Activated naive CD4-positive, alpha-beta T cell treated with anti-CD3 and anti-CD28 coated beads, Interleukin-2, amount 10 ng/mL, durations not matched to agents 7 days and 5 days (primary cell): Measurements from ENCODE around the gene LAMB3.

Experiments
- CTCF ChIA-PET: fragments of 350-600 bp; sonication (Branson Sonifier 250); formaldehyde crosslinking; loops from one replicate; lab custom pipeline; 2021; ENCODE audit warnings: antibody characterized with exemption; lab: Charles Lee
- DNase-seq: peaks from one replicate; pipeline ENCODE4 v3.0.0-alpha.2; 2020
- H3K27ac Mint-ChIP-seq: one replicate; pipeline ENCODE4 v1.8.0; 2021; ENCODE audit warnings: mild to moderate bottlenecking, moderate library complexity, mixed read lengths
- H3K27me3 Mint-ChIP-seq: one replicate; pipeline ENCODE4 v1.8.0; 2021; ENCODE audit warnings: mild to moderate bottlenecking, mixed read lengths
- H3K36me3 Mint-ChIP-seq: one replicate; pipeline ENCODE4 v1.8.0; 2021; ENCODE audit warnings: mixed read lengths
- H3K4me1 Mint-ChIP-seq: one replicate; pipeline ENCODE4 v1.8.0; 2021; ENCODE audit warnings: mixed read lengths
- H3K4me3 Mint-ChIP-seq: one replicate; pipeline ENCODE4 v1.8.0; 2021; ENCODE audit warnings: mild to moderate bottlenecking, moderate library complexity, mixed read lengths
- H3K9me3 Mint-ChIP-seq: one replicate; pipeline ENCODE4 v1.8.0; 2021; ENCODE audit warnings: mixed read lengths

The LAMB3 gene

DNA sequence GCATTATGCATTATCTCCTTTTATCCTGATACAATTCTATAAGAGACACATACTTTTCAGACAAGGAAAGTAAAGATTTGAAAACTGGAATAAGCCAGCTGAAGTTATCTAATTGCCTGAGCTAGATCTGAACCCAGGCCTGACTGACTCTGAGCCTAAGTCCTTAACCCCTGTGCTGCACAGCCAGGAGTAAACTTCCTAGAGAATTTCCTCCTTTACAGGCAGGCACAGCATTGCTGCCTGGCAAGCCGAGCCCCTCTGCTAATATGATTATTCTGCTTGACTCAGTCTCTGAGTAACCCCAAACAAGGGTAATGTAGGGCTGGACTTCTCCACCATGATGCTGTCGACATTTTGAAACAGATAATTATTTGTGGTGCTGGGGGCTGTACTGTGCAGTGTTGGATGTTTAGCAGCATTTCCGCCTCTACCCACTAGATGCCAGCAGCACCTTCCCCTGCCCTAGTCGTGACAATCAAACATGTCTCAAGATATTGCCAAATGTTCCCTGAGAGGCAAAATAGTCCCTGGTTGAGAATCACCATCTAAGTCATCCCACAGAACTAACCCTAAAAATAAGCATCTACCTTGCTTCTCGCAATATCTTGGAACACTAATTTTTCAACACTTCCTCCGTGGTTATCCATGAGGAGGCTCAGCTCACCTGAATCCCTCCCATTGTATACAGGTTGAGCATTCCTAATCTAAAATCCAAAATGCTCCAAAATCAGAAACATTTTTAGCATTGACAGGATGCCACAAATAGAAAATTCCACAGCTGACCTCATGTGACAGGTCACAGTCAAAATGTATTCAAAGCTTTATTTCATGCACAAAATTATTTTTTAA is 50.2 kb downstream of the LAMB3 start:
- Mint-ChIP-seq H3K4me1 (peaks cover 4% of the 10 kb centered on the region), H3K4me3 (no peak overlapping the region), H3K9me3 (no peaks in the 10 kb centered on the region), H3K27me3 (peaks cover 13% of the 10 kb centered on the region), H3K36me3 (no peaks in the 10 kb centered on the region), H3K27ac (no peak overlapping the region)
- CTCF ChIA-PET, result interaction anchor here (0.7 to 7.4 kb wide), 23 partner anchors 9 to 168 kb away, joined by 3 to 62 read pairs (median 5); no protein-coding TSS in a partner anchor
- DNase-seq, result peak; percentile 58

DNA sequence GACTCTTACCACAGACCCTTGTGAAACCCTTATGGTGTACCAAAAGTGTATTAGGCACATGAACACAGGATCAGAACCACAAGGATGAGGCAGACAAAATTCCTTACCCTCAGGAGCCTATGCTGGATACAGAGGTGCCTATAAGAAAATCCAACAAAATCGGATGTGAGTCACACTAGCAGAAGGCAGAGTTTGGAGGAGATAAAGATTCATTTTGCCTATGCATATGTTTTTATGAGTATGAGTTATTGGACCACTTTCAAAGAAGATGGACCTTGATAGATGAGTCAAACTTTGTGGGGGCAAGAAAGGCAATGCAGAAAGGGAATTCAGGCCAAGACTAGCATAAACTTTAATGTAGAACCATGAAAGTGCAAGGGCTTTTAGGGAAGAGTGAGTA is 51.7 kb downstream of the LAMB3 start:
- DNase-seq, result no peak
- H3K9me3 Mint-ChIP-seq, result no peaks in the 10 kb centered on the region
- H3K36me3 Mint-ChIP-seq, result no peaks in the 10 kb centered on the region
- peaks cover 4% of the 10 kb centered on the region for H3K4me1 Mint-ChIP-seq
- CTCF ChIA-PET, result interaction anchor here (1.1 to 7.4 kb wide), 6 partner anchors 10 to 148 kb away, joined by 3 to 62 read pairs (median 12); no protein-coding TSS in a partner anchor
- no peak overlapping the region for H3K27ac Mint-ChIP-seq
- peaks cover 19% of the 10 kb centered on the region for H3K27me3 Mint-ChIP-seq
- no peak overlapping the region for H3K4me3 Mint-ChIP-seq

DNA sequence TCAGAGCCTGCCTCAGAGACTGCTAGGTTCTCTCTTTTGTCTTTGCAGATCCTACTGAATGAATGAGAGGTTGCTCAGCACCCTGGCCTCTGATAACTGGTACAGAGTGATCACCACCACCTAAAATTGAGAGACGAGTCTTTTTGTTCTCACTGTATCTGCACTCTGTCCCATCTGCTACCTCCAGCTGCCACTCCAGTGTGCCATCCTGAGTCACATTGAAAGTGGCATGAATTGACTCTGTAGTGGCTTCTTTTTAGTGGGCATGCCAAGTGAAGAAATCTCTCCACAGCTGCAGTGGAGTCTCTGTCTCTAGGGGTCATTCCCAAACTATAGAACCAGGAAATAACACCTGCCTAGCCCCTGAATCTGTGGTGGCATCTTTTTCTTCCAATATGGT is 54.0 kb downstream of the LAMB3 start:
- Mint-ChIP-seq H3K27ac (no peak overlapping the region), H3K9me3 (no peaks in the 10 kb centered on the region), H3K4me1 (no peaks in the 10 kb centered on the region), H3K27me3 (peaks cover 36% of the 10 kb centered on the region), H3K36me3 (no peaks in the 10 kb centered on the region), H3K4me3 (no peak overlapping the region)
- no peak for DNase-seq
- CTCF ChIA-PET, result interaction anchor here (1.8 kb wide), 1 partner anchor 150 kb away, joined by 4 read pairs; no protein-coding TSS in a partner anchor

DNA sequence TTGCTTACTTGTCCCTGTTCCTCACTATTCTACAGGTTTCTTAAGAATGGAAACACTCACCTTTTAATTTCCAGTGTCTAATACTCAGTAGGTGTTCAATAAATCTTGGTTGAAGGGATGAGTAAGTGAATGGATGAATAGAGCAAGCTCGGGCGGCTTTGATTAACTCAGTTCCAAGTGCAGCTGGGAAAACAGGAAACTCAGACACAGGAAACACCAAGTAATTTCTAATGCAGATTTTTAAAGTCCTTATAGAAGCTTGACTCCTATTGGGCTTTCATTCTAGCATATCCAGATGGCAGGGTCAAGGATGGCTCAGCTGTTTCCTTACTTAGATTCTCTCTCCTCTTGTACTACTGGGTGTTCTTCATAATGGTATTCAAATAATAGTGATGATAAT is 54.7 kb downstream of the LAMB3 start:
- CTCF ChIA-PET, result interaction anchor here (1.8 kb wide), 1 partner anchor 151 kb away, joined by 4 read pairs; no protein-coding TSS in a partner anchor
- no peak overlapping the region for H3K27ac Mint-ChIP-seq
- no peaks in the 10 kb centered on the region for H3K4me1 Mint-ChIP-seq
- H3K4me3 Mint-ChIP-seq, result no peak overlapping the region
- H3K27me3 Mint-ChIP-seq, result peaks cover 39% of the 10 kb centered on the region
- H3K36me3 Mint-ChIP-seq, result no peaks in the 10 kb centered on the region
- DNase-seq, result no peak
- H3K9me3 Mint-ChIP-seq, result no peaks in the 10 kb centered on the region

DNA sequence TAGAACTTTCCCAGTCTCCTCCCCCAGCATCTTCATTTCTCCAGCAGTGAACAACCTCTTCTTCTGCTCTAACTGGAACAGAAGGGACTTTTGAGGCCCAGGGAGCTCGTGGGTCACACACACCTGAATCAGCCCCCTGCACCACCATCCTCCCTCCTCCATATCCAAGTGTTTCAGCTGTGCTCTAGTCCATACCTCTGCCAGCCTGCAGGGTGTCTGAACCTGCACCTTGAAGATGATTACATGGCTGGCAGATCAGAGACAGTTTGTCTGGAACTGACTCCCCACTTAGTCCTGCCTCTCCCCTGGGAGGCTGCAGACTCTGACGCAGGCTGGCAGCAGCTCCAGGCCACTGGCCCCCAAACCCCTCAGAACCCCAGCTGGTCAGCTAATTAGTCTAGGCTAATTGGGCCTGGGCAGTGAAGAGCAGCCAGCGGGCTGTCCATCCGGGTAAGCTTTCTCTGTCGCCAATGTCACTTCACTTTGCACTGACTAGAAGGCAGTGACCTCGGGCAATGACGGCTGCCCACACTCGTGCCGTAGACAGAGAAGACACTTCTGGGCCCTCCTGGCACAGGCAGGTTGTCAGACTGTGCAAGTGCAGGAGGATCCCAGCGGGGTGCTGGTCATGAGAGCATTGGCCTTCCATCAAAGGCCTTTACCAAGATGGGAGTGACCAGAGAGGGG is 56.5 kb downstream of the LAMB3 start:
- Mint-ChIP-seq H3K4me1 (no peaks in the 10 kb centered on the region), H3K27ac (no peak overlapping the region), H3K27me3 (peaks cover 51% of the 10 kb centered on the region), H3K36me3 (no peaks in the 10 kb centered on the region), H3K4me3 (no peak overlapping the region), H3K9me3 (no peaks in the 10 kb centered on the region)
- CTCF ChIA-PET, result interaction anchor here (1.1 kb wide), 2 partner anchors 26 to 29 kb away, joined by 3 to 5 read pairs; no protein-coding TSS in a partner anchor
- DNase-seq, result no peak

DNA sequence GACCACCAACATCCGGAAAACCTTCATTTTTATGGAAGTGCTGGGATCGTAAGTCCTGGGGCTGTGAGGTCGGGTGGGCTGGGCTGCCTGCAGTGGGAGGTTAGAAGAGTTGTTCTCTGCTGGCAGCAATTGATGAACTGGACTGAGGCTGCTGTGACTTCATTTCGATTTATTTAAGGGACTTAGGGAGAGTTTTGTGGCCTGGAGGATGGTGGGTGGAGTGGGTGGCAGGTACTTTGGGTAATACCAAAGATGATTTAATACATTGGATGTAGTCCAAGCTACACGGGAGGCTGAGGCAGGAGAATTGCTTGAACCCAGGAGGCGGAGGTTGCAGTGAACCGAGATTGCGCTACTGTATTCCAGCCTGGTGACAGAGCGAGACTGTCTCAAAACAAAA is 57.2 kb downstream of the LAMB3 start:
- no peak overlapping the region for H3K4me3 Mint-ChIP-seq
- peaks cover 58% of the 10 kb centered on the region for H3K27me3 Mint-ChIP-seq
- no peaks in the 10 kb centered on the region for H3K9me3 Mint-ChIP-seq
- CTCF ChIA-PET, result interaction anchor here (0.8 to 1.1 kb wide), 2 partner anchors 17 to 30 kb away, joined by 3 read pairs; no protein-coding TSS in a partner anchor
- H3K4me1 Mint-ChIP-seq, result no peaks in the 10 kb centered on the region
- H3K36me3 Mint-ChIP-seq, result no peaks in the 10 kb centered on the region
- DNase-seq, result no peak
- H3K27ac Mint-ChIP-seq, result no peak overlapping the region

DNA sequence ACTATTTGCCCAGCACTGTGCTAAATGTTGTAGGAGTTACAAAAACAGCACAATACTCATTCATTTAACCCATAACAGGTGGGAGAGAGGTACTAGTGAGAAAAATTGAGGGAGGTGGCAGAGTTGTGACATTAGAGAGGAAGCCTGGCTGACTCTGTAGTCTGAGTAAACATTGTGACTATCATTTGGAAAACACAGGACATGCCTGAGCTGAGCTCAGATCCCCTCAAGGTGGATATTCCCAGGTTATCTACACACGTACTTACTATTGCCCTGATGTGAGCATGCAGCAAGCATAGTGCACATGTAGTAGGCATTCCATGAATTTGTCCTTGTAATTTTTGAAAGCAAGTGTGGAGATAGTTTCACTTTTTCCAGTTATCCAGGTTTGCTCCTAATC is 57.8 kb downstream of the LAMB3 start:
- Mint-ChIP-seq H3K4me1 (no peaks in the 10 kb centered on the region), H3K4me3 (no peak overlapping the region), H3K9me3 (no peaks in the 10 kb centered on the region), H3K36me3 (no peaks in the 10 kb centered on the region), H3K27me3 (peaks cover 60% of the 10 kb centered on the region), H3K27ac (no peak overlapping the region)
- no peak for DNase-seq
- CTCF ChIA-PET, result interaction anchor here (0.7 to 1.5 kb wide), 4 partner anchors 17 to 93 kb away, joined by 3 read pairs; no protein-coding TSS in a partner anchor

DNA sequence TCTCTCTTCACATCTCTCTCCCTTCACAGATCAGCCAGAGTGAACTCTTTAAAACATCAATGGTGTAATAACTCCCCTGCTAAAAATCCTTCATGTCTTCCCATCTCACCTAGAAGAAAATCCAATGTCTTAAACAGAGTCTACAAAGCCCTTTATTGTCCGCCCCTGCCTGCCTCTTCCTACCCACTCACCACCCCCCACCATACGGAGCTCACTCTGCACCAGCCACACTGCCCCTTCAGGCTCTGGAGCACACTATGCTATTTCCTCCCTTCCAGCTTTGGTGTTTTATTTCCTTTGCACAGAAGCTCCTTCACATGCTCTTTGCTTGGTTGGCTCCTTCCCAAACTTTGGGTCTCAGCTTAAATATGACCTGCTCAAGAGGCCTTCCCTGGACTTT is 58.5 kb downstream of the LAMB3 start:
- Mint-ChIP-seq H3K27me3 (peaks cover 63% of the 10 kb centered on the region), H3K27ac (no peak overlapping the region)
- CTCF ChIA-PET, result interaction anchor here (0.7 to 1.5 kb wide), 5 partner anchors 9 to 155 kb away, joined by 3 read pairs; no protein-coding TSS in a partner anchor

DNA sequence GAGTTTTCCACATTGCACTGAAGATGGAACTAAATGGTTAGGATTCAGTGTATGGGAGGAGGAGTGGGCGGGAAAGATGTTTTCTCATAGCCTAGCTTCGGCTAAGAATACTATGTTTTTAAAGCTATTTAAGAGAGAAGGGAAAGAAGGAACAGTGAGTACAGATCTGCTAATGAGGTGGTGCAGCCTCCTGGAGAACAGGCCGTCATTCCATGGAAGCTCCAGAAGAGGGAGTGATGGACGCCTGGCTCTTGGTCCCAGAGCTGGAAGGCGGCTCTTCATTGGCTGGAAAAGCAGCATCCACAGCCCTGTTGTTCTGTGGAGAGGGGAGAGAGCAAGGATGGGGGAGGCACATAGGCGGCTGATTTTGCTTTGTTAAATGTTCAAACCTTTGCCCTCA is 61.8 kb downstream of the LAMB3 start:
- H3K27ac Mint-ChIP-seq, result no peak overlapping the region
- H3K4me3 Mint-ChIP-seq, result no peak overlapping the region
- DNase-seq, result no peak
- CTCF ChIA-PET, result interaction anchor here (0.8 to 1.9 kb wide), 3 partner anchors 12 to 38 kb away, joined by 3 to 6 read pairs (median 4); no protein-coding TSS in a partner anchor
- no peaks in the 10 kb centered on the region for H3K36me3 Mint-ChIP-seq
- H3K27me3 Mint-ChIP-seq, result peaks cover 47% of the 10 kb centered on the region
- H3K4me1 Mint-ChIP-seq, result peaks cover 2% of the 10 kb centered on the region
- no peaks in the 10 kb centered on the region for H3K9me3 Mint-ChIP-seq

More for the DNA sequence above, 58.5 kb downstream of the LAMB3 start:
- Mint-ChIP-seq H3K36me3 (no peaks in the 10 kb centered on the region), H3K4me1 (no peaks in the 10 kb centered on the region), H3K9me3 (no peaks in the 10 kb centered on the region), H3K4me3 (no peak overlapping the region)
- DNase-seq, result no peak

DNA sequence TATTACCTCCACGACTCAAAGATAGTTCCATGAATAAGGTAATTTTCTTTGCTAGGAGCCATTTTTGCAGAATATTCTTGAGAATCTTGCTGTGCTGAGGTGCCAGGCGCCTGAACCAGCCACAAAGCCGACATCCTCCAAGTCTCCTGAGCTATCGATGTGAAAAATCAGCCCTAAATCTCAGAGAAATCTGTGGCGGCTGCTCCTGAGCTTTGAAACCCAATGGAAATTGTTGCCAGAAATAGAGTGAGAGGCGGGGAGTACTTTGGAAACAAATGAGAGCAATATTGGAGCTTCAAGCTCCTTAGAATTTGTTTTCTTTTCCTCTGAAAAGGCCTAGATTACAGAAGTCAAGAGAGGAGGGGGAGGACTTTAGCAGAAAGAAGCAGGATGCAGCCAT is 62.4 kb downstream of the LAMB3 start:
- Mint-ChIP-seq H3K4me1 (peaks cover 2% of the 10 kb centered on the region), H3K36me3 (no peaks in the 10 kb centered on the region), H3K27me3 (peaks cover 42% of the 10 kb centered on the region), H3K27ac (no peak overlapping the region), H3K4me3 (no peak overlapping the region), H3K9me3 (no peaks in the 10 kb centered on the region)
- CTCF ChIA-PET, result interaction anchor here (0.8 to 1.9 kb wide), 2 partner anchors 13 to 39 kb away, joined by 3 to 6 read pairs; no protein-coding TSS in a partner anchor
- no peak for DNase-seq

DNA sequence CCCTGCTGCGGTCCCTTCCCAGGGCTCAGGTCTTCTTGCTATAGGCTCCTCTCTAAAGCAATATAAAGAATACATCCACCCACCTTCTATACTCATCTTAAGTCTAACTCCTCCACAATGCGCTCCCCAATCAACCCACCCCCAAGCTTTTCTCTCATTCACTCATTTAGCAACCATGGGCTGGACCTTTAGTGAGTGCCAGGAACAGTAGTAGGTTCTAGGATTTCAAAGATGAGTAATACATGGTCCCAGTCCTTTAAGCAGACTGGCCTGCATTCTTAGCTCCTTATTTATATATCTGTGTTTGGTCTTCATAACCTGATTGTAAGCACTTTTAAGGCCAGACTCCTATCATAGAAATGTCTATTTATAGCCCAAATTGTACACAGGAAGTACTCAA is 62.8 kb downstream of the LAMB3 start:
- Mint-ChIP-seq H3K36me3 (no peaks in the 10 kb centered on the region), H3K27ac (no peak overlapping the region), H3K4me1 (peaks cover 2% of the 10 kb centered on the region), H3K27me3 (peaks cover 39% of the 10 kb centered on the region), H3K4me3 (no peak overlapping the region), H3K9me3 (no peaks in the 10 kb centered on the region)
- DNase-seq, result no peak
- CTCF ChIA-PET, result interaction anchor here (0.9 kb wide), 1 partner anchor 40 kb away, joined by 5 read pairs; no protein-coding TSS in a partner anchor

DNA sequence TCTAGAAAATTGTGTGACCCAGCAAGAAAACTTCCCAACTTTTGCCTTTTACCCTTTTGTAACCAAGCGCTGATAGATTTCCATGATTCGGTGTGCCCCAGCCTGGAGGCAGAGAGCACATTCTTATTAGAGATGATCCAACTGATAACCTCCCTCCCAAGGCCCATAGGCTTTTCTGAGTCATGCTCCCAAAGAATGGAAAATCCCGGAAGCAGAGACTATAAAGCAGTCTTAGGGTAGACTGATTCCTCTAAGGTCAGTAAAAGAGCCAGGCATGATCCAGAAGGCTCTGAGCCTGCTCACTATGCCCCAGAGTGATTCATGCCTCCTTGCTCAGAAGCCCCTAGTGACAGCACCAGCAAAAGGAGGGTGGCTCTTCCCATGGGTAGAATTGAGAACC is 64.4 kb downstream of the LAMB3 start:
- no peaks in the 10 kb centered on the region for H3K9me3 Mint-ChIP-seq
- CTCF ChIA-PET, result interaction anchor here (0.8 kb wide), 1 partner anchor 236 kb away, joined by 3 read pairs; no protein-coding TSS in a partner anchor
- H3K36me3 Mint-ChIP-seq, result no peaks in the 10 kb centered on the region
- no peak for DNase-seq
- peaks cover 31% of the 10 kb centered on the region for H3K27me3 Mint-ChIP-seq
- peaks cover 2% of the 10 kb centered on the region for H3K4me1 Mint-ChIP-seq
- H3K27ac Mint-ChIP-seq, result no peak overlapping the region
- no peak overlapping the region for H3K4me3 Mint-ChIP-seq

DNA sequence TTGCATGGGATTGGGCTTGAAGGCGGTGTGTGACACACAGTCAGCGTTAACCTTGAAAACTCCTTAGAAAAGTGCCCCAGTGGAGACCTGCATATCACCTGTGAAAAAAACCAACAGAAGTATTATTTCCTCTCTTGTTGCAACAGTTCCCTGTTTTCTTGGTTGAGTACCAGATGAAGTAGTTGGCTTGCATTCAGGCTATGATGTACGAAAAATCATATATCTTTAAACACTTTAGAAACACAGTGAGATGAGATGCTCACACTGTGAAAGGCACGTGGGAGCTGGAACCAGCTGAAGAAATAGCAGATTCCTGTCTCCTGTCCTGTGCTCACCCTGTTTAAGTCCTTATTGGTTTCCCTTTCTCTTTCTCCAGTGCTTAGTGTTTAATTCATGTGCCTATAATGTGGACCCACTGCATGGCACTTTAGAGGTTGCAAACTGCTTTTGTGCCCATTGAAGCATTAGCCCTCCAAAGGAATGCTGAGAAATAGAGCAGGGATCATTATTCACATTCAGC is 65.9 kb downstream of the LAMB3 start:
- Mint-ChIP-seq H3K9me3 (no peaks in the 10 kb centered on the region), H3K4me1 (peaks cover 2% of the 10 kb centered on the region), H3K36me3 (no peaks in the 10 kb centered on the region), H3K27me3 (peaks cover 21% of the 10 kb centered on the region), H3K27ac (no peak overlapping the region), H3K4me3 (no peak overlapping the region)
- no peak for DNase-seq
- CTCF ChIA-PET, result interaction anchor here (0.6 to 5.5 kb wide), 7 partner anchors 9 to 102 kb away, joined by 3 to 24 read pairs (median 5); no protein-coding TSS in a partner anchor
